SK-N-SH (cell line): ENCODE measurements around the gene NOD1. TPM values are rescaled to one million over a fixed set of nuclear protein-coding genes. Genes with fewer than 3 reads are reported as not detected.

Experiments
- CTCF ChIA-PET: fragments of 300-600, 350-600 bp; formaldehyde crosslinking; extraction: SDS; loops from one replicate; lab custom pipeline; 2021; lab: Yijun Ruan, JAX
- POLR2A ChIA-PET: fragments of 350-600 bp; sonication (Branson Sonifier 250); formaldehyde crosslinking; extraction: SDS; loops from one replicate; lab custom pipeline; 2020; ENCODE audit warnings: antibody characterized with exemption, inconsistent platforms; lab: Yijun Ruan, JAX
- DNase-seq: peaks from one replicate; pipeline ENCODE4 v3.0.0; 2012
- H2AFZ ChIP-seq: fragments of 200-600 bp; sonication (generic); 2 replicates; pipeline ENCODE4 v1.8.1; 2016; ENCODE audit warnings: antibody characterized with exemption, mild to moderate bottlenecking, low read depth
- H3F3A ChIP-seq: fragments of 200-600 bp; sonication (generic); replicated peaks from 2 replicates; pipeline ENCODE3; 2016; ENCODE audit warnings: antibody characterized with exemption, mild to moderate bottlenecking; ENCODE audit not compliant: insufficient read depth
- H3K27ac ChIP-seq, 2 experiments: fragments of 200-500 bp in 1 of 2; fragments of 200-600 bp in 1 of 2; sonication (Bioruptor generic) in 1 of 2; sonication (generic), shearing (Covaris generic) in 1 of 2; 2 replicates each; pipeline versions ENCODE4 v1.5.1 to v1.6.1; 2014 to 2016; ENCODE audit warnings: low read depth in 2 of 2, inconsistent platforms in 1 of 2, low read length in 1 of 2, mild to moderate bottlenecking in 1 of 2, mixed read lengths in 1 of 2
- H3K27me3 ChIP-seq: fragments of 200-600 bp; sonication (generic), shearing (Covaris generic); 2 replicates; pipeline ENCODE4 v1.6.1; 2016; ENCODE audit warnings: mixed run types; ENCODE audit not compliant: insufficient read depth
- H3K36me3 ChIP-seq, 2 experiments: fragments of 200-500 bp in 1 of 2; fragments of 200-600 bp in 1 of 2; sonication (Bioruptor generic) in 1 of 2; sonication (generic) in 1 of 2; replicated peaks in 1 of 2; 2 replicates each; pipeline versions ENCODE3 to v1.5.1; 2014 to 2016; ENCODE audit warnings: low read length in 1 of 2, mild to moderate bottlenecking in 1 of 2; ENCODE audit not compliant: insufficient read depth in 2 of 2, control insufficient read depth in 1 of 2
- H3K4me1 ChIP-seq, 2 experiments: fragments of 200-500 bp in 1 of 2; fragments of 200-600 bp in 1 of 2; sonication (Bioruptor generic) in 1 of 2; sonication (generic), shearing (Covaris generic) in 1 of 2; 2 replicates each; pipeline versions ENCODE4 v1.5.1 to v1.6.1; 2014 to 2016; ENCODE audit warnings: low read depth in 1 of 2, low read length in 1 of 2, mixed run types in 1 of 2; ENCODE audit not compliant: insufficient read depth in 2 of 2, control insufficient read depth in 1 of 2
- H3K4me2 ChIP-seq: fragments of 200-600 bp; sonication (generic), shearing (Covaris generic); 2 replicates; pipeline ENCODE4 v1.6.1; 2017; ENCODE audit warnings: mixed run types
- H3K4me3 ChIP-seq, 2 experiments: fragments of 200-500 bp in 1 of 2; fragments of 200-600 bp in 1 of 2; sonication (Bioruptor generic) in 1 of 2; sonication (generic), shearing (Covaris generic) in 1 of 2; 2 replicates each; pipeline versions ENCODE4 v1.5.1 to v1.8.1; 2014 to 2016; ENCODE audit warnings: low read depth in 2 of 2, inconsistent platforms in 1 of 2, low read length in 1 of 2, mild to moderate bottlenecking in 1 of 2, mixed read lengths in 1 of 2, moderate library complexity in 1 of 2
- H3K79me2 ChIP-seq: fragments of 200-600 bp; sonication (generic); 2 replicates; pipeline ENCODE4 v1.8.1; 2017; ENCODE audit warnings: mild to moderate bottlenecking; ENCODE audit not compliant: insufficient read depth
- H3K9ac ChIP-seq: fragments of 200-600 bp; sonication (generic); 2 replicates; pipeline ENCODE4 v1.6.1; 2017; ENCODE audit warnings: mixed run types
- H3K9me2 ChIP-seq: fragments of 200-600 bp; sonication (generic); 2 replicates; pipeline ENCODE4 v1.6.1; 2017; ENCODE audit warnings: mixed run types
- H3K9me3 ChIP-seq: fragments of 200-600 bp; sonication (generic); 2 replicates; pipeline ENCODE4 v1.6.1; 2017; ENCODE audit warnings: mixed run types, mild to moderate bottlenecking, moderate library complexity
- H4K20me1 ChIP-seq: fragments of 200-600 bp; sonication (generic); 2 replicates; pipeline ENCODE4 v1.6.1; 2017; ENCODE audit warnings: mild to moderate bottlenecking, mixed run types; ENCODE audit not compliant: insufficient read depth
- CHD2 ChIP-seq: fragments of 150-350 bp; IDR thresholded peaks from 2 replicates; pipeline ENCODE4 v1.6.1; 2018; ENCODE audit warnings: low read length; ENCODE audit not compliant: partially characterized antibody
- ELF1 ChIP-seq: IDR thresholded peaks from 2 replicates; pipeline ENCODE4 v1.4.0; 2012
- EP300 ChIP-seq, 2 experiments: IDR thresholded peaks; 2 replicates each; pipeline versions ENCODE4 v1.4.0 to v1.6.1; 2012; ENCODE audit warnings: borderline replicate concordance in 1 of 2, low read depth in 1 of 2, low read length in 1 of 2
- EZH2phosphoT487 ChIP-seq: fragments of 200-600 bp; sonication (generic); IDR thresholded peaks from 2 replicates; pipeline ENCODE4 v1.6.1; 2017; ENCODE audit warnings: low read depth, mixed run types, mild to moderate bottlenecking, antibody characterized with exemption, moderate library complexity, borderline replicate concordance
- FOXJ3 ChIP-seq: sonication (generic); formaldehyde crosslinking; IDR thresholded peaks from 2 replicates; pipeline ENCODE4 v1.5.1; 2020; ENCODE audit warnings: mild to moderate bottlenecking, missing genetic modification reagents
- GATA2 ChIP-seq: sonication (generic); formaldehyde crosslinking; IDR thresholded peaks from 2 replicates; pipeline ENCODE4 v1.5.0; 2020; ENCODE audit warnings: mild to moderate bottlenecking, missing genetic modification reagents
- MAX ChIP-seq: IDR thresholded peaks from 2 replicates; pipeline ENCODE4 v1.4.0; 2012; ENCODE audit warnings: low read depth
- PBX3 ChIP-seq: IDR thresholded peaks from 2 replicates; pipeline ENCODE4; 2012
- RCOR1 ChIP-seq: fragments of 150-350 bp; IDR thresholded peaks from 2 replicates; pipeline ENCODE4 v1.6.1; 2017; ENCODE audit warnings: antibody characterized with exemption, low read length
- RXRA ChIP-seq: IDR thresholded peaks from 2 replicates; pipeline ENCODE4 v1.4.0; 2012; ENCODE audit warnings: low read depth, mild to moderate bottlenecking, borderline replicate concordance
- SIN3A ChIP-seq: IDR thresholded peaks from 2 replicates; pipeline ENCODE4 v1.6.1; 2012; ENCODE audit warnings: low read depth, mild to moderate bottlenecking, low read length, moderate library complexity, borderline replicate concordance
- SMC3 ChIP-seq: IDR thresholded peaks from 2 replicates; pipeline ENCODE4 v1.6.1; 2012; ENCODE audit warnings: low read depth, low read length, improper control_type of control experiment
- TAF1 ChIP-seq: IDR thresholded peaks from 2 replicates; pipeline ENCODE4 v1.6.1; 2012; ENCODE audit warnings: low read depth, mild to moderate bottlenecking, low read length, moderate library complexity, borderline replicate concordance
- TCF12 ChIP-seq: IDR thresholded peaks from 2 replicates; pipeline ENCODE4 v1.4.0; 2012
- TEAD4 ChIP-seq: IDR thresholded peaks from 2 replicates; pipeline ENCODE4 v1.4.0; 2012; ENCODE audit warnings: mild to moderate bottlenecking, borderline replicate concordance; ENCODE audit not compliant: insufficient read depth
- USF2 ChIP-seq: fragments of 150-350 bp; IDR thresholded peaks from 2 replicates; pipeline ENCODE4 v1.6.1; 2017; ENCODE audit warnings: antibody characterized with exemption, low read length, low read depth, borderline replicate concordance
- YY1 ChIP-seq: IDR thresholded peaks from 2 replicates; pipeline ENCODE4 v1.4.0; 2012; ENCODE audit warnings: low read depth, mild to moderate bottlenecking
- WGBS: methylation state at CpG from one replicate; pipeline ENCODE4 v1.1.6; 2017; ENCODE audit warnings: low lambda C conversion rate; 5-methylcytosine and 5-hydroxymethylcytosine counted together
- polyA plus RNA-seq, 3 experiments: library from polyadenylated mRNA; depleted of rRNA; stranded (reverse); fragments of >200 nt; gene quantifications; 2 replicates each; pipeline ENCODE4 v1.2.3, GENCODE V29; 2012
- TF ChIP-seq, protein P1 (sequence below): IDR thresholded peaks from 2 replicates; pipeline ENCODE4 v1.6.1; 2012; ENCODE audit warnings: mild to moderate bottlenecking, low read depth, low read length, moderate library complexity

Gene NOD1
- polyA plus RNA-seq, 1 of the 3 experiments (the other 2 are of a cell fraction): 5.5 TPM

DNA sequence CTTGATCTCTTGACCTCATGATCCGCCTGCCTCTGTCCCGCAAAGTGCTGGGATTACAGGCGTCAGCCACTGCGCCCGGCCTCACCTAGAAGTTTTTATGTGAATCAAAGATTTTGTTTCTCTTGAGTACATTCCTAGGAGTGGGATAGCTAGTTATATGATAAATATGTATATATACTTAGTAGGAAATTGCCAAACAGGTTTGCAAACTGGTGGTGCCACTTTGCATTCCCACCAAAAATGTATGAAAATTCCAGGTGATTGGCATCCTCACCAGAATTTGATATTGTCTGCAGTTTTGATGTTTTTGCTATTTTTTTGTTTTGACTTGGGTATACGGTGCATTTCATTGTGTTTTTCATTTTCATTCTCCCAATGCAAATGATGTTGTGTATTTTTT, 86.8 kb downstream of the NOD1 start:
- H4K20me1 ChIP-seq: no peaks in the 10 kb centered on the region
- H3K4me3 ChIP-seq: no peak overlapping the region
- H3K4me2 ChIP-seq: no peak overlapping the region
- no peaks in the 10 kb centered on the region for H3K9me3 ChIP-seq
- no peak overlapping the region for H3K27ac ChIP-seq
- no peaks in the 10 kb centered on the region for H3K9me2 ChIP-seq
- TF ChIP-seq SMC3: no peak
- TF ChIP-seq PBX3: no peak
- no peak for TF ChIP-seq YY1
- TF ChIP-seq SIN3A: no peak
- TF ChIP-seq ELF1: no peak
- no peak for TF ChIP-seq EP300 (IDR thresholded peaks at IDR 0.05; ENCODE audit: borderline replicate concordance in 1 of 2, low read depth in 1 of 2, low read length in 1 of 2)
- no peak for TF ChIP-seq USF2
- no peak for TF ChIP-seq RCOR1
- TF ChIP-seq FOXJ3 (CRISPR knock-in tag): no peak
- no peak for TF ChIP-seq GATA2 (CRISPR knock-in tag)
- TF ChIP-seq TEAD4: no peak
- TF ChIP-seq EZH2phosphoT487: no peak
- no peak for TF ChIP-seq TAF1
- TF ChIP-seq, protein P1, sequence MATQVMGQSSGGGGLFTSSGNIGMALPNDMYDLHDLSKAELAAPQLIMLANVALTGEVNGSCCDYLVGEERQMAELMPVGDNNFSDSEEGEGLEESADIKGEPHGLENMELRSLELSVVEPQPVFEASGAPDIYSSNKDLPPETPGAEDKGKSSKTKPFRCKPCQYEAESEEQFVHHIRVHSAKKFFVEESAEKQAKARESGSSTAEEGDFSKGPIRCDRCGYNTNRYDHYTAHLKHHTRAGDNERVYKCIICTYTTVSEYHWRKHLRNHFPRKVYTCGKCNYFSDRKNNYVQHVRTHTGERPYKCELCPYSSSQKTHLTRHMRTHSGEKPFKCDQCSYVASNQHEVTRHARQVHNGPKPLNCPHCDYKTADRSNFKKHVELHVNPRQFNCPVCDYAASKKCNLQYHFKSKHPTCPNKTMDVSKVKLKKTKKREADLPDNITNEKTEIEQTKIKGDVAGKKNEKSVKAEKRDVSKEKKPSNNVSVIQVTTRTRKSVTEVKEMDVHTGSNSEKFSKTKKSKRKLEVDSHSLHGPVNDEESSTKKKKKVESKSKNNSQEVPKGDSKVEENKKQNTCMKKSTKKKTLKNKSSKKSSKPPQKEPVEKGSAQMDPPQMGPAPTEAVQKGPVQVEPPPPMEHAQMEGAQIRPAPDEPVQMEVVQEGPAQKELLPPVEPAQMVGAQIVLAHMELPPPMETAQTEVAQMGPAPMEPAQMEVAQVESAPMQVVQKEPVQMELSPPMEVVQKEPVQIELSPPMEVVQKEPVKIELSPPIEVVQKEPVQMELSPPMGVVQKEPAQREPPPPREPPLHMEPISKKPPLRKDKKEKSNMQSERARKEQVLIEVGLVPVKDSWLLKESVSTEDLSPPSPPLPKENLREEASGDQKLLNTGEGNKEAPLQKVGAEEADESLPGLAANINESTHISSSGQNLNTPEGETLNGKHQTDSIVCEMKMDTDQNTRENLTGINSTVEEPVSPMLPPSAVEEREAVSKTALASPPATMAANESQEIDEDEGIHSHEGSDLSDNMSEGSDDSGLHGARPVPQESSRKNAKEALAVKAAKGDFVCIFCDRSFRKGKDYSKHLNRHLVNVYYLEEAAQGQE: no peak
- no peak for TF ChIP-seq CHD2
- TF ChIP-seq TCF12: no peak
- no peak for TF ChIP-seq RXRA
- no peak for TF ChIP-seq MAX
- ChIA-PET POLR2A (no interaction called here), CTCF (interaction anchor here (1.4 kb wide), 1 partner anchor 116 kb away, joined by 5 read pairs; no protein-coding TSS in a partner anchor)
- WGBS: 95% methylated on average over 6 of the region's 6 CpGs
- no peak overlapping the region for H2AFZ ChIP-seq
- peaks cover 8% of the 10 kb centered on the region for H3F3A ChIP-seq
- DNase-seq: no peak
- H3K9ac ChIP-seq: no peak overlapping the region
- H3K4me1 ChIP-seq: no peaks in the 10 kb centered on the region
- no peaks in the 10 kb centered on the region for H3K36me3 ChIP-seq
- H3K27me3 ChIP-seq: no peaks in the 10 kb centered on the region
- H3K79me2 ChIP-seq: no peaks in the 10 kb centered on the region
